ENCODE results near the gene LRP6.

DNA sequence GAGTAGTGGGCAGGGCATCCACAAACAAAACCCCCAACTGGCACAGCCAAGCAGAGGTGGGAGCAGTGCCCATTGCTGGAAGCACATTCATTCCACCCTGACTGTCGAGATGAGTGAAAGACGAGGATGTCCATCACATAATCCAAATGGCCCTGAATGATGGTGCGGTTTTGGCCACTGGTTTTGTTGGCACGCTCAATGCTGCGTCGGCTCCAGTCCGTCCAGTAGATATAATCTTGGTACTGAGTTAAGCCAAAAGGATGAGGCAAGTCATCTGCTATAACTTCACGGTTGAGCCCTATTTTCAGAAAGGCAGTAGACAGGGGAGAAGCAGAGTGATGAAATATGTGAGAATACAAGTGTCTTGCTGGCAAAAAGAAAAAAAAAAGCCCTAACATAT lies 108.0 kb downstream of the LRP6 start:
- TF ChIP-seq, protein P1, sequence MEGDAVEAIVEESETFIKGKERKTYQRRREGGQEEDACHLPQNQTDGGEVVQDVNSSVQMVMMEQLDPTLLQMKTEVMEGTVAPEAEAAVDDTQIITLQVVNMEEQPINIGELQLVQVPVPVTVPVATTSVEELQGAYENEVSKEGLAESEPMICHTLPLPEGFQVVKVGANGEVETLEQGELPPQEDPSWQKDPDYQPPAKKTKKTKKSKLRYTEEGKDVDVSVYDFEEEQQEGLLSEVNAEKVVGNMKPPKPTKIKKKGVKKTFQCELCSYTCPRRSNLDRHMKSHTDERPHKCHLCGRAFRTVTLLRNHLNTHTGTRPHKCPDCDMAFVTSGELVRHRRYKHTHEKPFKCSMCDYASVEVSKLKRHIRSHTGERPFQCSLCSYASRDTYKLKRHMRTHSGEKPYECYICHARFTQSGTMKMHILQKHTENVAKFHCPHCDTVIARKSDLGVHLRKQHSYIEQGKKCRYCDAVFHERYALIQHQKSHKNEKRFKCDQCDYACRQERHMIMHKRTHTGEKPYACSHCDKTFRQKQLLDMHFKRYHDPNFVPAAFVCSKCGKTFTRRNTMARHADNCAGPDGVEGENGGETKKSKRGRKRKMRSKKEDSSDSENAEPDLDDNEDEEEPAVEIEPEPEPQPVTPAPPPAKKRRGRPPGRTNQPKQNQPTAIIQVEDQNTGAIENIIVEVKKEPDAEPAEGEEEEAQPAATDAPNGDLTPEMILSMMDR (IDR thresholded peaks at IDR 0.05 in 8 of 11, conservative IDR thresholded peaks at IDR 0.05 in 3 of 11), result no peak
- TF ChIP-seq POLR2AphosphoS5 (IDR thresholded peaks at IDR 0.05) (no peak), POLR2A (IDR thresholded peaks at IDR 0.05) (no peak)
